Heart left ventricle (tissue), 16 donors: ENCODE data around the gene TGM2. TPM values are rescaled to one million over a fixed set of nuclear protein-coding genes. Genes with fewer than 3 reads are reported as not detected.
A peak's percentile ranks its signal among the peaks of the same experiment; 100 is the strongest.

Experiments
- ATAC-seq, 4 donors: fragments of 200-7000 bp; cut with Tn5 transposase; one replicate each; pipeline ENCODE4 v1.9.1; 2020 to 2022; ENCODE audit warnings: moderate library complexity in 4 of 4, mild to moderate bottlenecking in 3 of 4, moderate number of reproducible peaks in 1 of 4
- DNase-seq, 5 donors: peaks; one replicate each; pipeline ENCODE4 v3.0.0-alpha.2; 2020
- H3K27ac ChIP-seq, 12 donors: fragments of 200-600 bp; sonication (generic) in 4 of 12; one replicate each; pipeline versions ENCODE4 v1.5.0 to v1.8.0; 2016 to 2022; ENCODE audit warnings: mild to moderate bottlenecking in 2 of 12
- H3K27me3 ChIP-seq, 9 donors: fragments of 200-600 bp; sonication (generic) in 2 of 9; one replicate each; pipeline versions ENCODE4 v1.5.1 to v1.8.0; 2016 to 2022; ENCODE audit warnings: mild to moderate bottlenecking in 3 of 9
- H3K36me3 ChIP-seq, 9 donors: fragments of 200-600 bp; sonication (generic) in 2 of 9; one replicate each; pipeline versions ENCODE4 v1.5.0 to v1.8.0; 2018 to 2022; ENCODE audit warnings: mild to moderate bottlenecking in 2 of 9
- H3K4me1 ChIP-seq, 12 donors: fragments of 200-600 bp; sonication (generic) in 4 of 12; one replicate each; pipeline versions ENCODE4 v1.5.0 to v1.8.0; 2016 to 2022; ENCODE audit warnings: mild to moderate bottlenecking in 3 of 12
- H3K4me3 ChIP-seq, 12 donors: fragments of 200-600 bp; sonication (generic) in 4 of 12; one replicate each; pipeline versions ENCODE4 v1.5.0 to v1.8.0; 2017 to 2022; ENCODE audit warnings: mild to moderate bottlenecking in 9 of 12, moderate library complexity in 4 of 12
- H3K9me3 ChIP-seq, 12 donors: fragments of 200-600 bp; sonication (generic) in 4 of 12; one replicate each; pipeline versions ENCODE4 v1.5.0 to v1.8.0; 2016 to 2022; ENCODE audit warnings: mild to moderate bottlenecking in 1 of 12
- POLR2A ChIP-seq, 2 donors: fragments of 450-650 bp; IDR thresholded peaks; one replicate each; pipeline ENCODE4 v1.6.1; 2017; ENCODE audit warnings: antibody characterized with exemption in 2 of 2, mild to moderate bottlenecking in 2 of 2, moderate library complexity in 2 of 2
- WGBS, 4 donors: extraction: QIAGEN DNeasy Blood & Tissue Kit in 2 of 4; methylation state at CpG; one replicate each; pipeline versions ENCODE4 v1.1.5 to v1.1.7; 2013 to 2018; 5-methylcytosine and 5-hydroxymethylcytosine counted together
- intact Hi-C, 10 donors: fragments of 100-400 bp; cut with DNase I; formaldehyde crosslinking; loops; one replicate each; pipeline versions ENCODE4 v1.11.1 to v1.14.2; 2022
- polyA plus RNA-seq, 2 donors: library from polyadenylated mRNA; stranded (reverse); fragments of 200-250 nt; gene quantifications; one replicate each; pipeline ENCODE4 v1.2.3, GENCODE V29; 2013
- total RNA-seq, 9 donors: library from RNA; depleted of rRNA in 2 of 9; stranded (reverse); fragments of >200 nt in 2 of 9; fragmentation: NEBNext Ultra II Directional in 3 of 9; extraction: Animal tissue kit (Norgen Biotek cat#: 25700) in 3 of 9; gene quantifications; one replicate each; pipeline versions ENCODE4 v1.1.0 to v1.2.4, GENCODE V29; 2016 to 2023
- TF ChIP-seq, protein P1 (sequence below), 12 donors: fragments of 200-600 bp; sonication (generic) in 4 of 12; IDR thresholded peaks; one replicate each; pipeline versions ENCODE4 v1.5.0 to v1.8.0; 2018 to 2022; ENCODE audit warnings: antibody characterized with exemption in 12 of 12, mild to moderate bottlenecking in 5 of 12
- donor health status: ischemic (EF 13 %, LVEDD 7.1; RV severe dilation, severe dysfunction).
- donor health status: healthy with polysubstance abuse.
- donor health status: DM: no; HTN: yes; CAD: no.
- donor health status: DM: no; HTN: no; CAD: no.
- donor health status: ischemic (EF 25% LVEDD 6.9; RV normal size, moderate dysfunction).
- donor health status: ischemic (EF 25% LVEDD 5.7; RV mildly dilated, moderate dysfunction).
- donor health status: healthy.
- donor health status: DM: yes; HTN: yes; CAD: no.
- donor health status: ischemic (EF 35%, LVEDD 5.7; RV mildly dilated, moderate dysfunction).
- donor health status: nonischemic (EF 11% LVEDD 7.7; RV severe dilation, severe dysfunction).
- donor health status: DM: yes; HTN: yes; CAD: no.
- donor health status: PGD.
- donor health status: ischemic (EF 29% LVEDD 5.4; RV normal size, mild dysfunction).
- donor health status: nonischemic (EF 23%, LVEDD 6.1; RV moderate dilation, normal function).

Gene TGM2
- total and polyA plus RNA-seq, 11 donors: 211 to 1,146 (median 567) TPM

GRCh38 chr20:38157635-38158495 lies 7.2 kb downstream of the TGM2 start:
- Histone ChIP-seq H3K4me1 (peaks cover 14 to 96% (median 75%) of the 10 kb centered on the region in 12 donors), H3K4me3 (peak overlapping the region in 2 of 12 donors; percentile 10 to 16), H3K36me3 (peaks cover 0 to 80% (median 39%) of the 10 kb centered on the region in 9 donors), H3K27ac (peak overlapping the region; percentile 83 to 96 (median 91)), H3K9me3 (no peaks in the 10 kb centered on the region), H3K27me3 (no peaks in the 10 kb centered on the region)
- ATAC-seq: peak; percentile 48 to 50 (median 50)
- 33 to 38% (median 36%) methylated on average over 12 to 14 of the region's 14 CpGs for WGBS, 4 donors
- intact Hi-C loops: no loop called here
- DNase-seq: peak in 2 of 5 donors; percentile 29 to 74
- TF ChIP-seq, protein P1, sequence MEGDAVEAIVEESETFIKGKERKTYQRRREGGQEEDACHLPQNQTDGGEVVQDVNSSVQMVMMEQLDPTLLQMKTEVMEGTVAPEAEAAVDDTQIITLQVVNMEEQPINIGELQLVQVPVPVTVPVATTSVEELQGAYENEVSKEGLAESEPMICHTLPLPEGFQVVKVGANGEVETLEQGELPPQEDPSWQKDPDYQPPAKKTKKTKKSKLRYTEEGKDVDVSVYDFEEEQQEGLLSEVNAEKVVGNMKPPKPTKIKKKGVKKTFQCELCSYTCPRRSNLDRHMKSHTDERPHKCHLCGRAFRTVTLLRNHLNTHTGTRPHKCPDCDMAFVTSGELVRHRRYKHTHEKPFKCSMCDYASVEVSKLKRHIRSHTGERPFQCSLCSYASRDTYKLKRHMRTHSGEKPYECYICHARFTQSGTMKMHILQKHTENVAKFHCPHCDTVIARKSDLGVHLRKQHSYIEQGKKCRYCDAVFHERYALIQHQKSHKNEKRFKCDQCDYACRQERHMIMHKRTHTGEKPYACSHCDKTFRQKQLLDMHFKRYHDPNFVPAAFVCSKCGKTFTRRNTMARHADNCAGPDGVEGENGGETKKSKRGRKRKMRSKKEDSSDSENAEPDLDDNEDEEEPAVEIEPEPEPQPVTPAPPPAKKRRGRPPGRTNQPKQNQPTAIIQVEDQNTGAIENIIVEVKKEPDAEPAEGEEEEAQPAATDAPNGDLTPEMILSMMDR (IDR thresholded peaks at IDR 0.05): no peak
- TF ChIP-seq POLR2A (IDR thresholded peaks at IDR 0.05): no peak

DNA sequence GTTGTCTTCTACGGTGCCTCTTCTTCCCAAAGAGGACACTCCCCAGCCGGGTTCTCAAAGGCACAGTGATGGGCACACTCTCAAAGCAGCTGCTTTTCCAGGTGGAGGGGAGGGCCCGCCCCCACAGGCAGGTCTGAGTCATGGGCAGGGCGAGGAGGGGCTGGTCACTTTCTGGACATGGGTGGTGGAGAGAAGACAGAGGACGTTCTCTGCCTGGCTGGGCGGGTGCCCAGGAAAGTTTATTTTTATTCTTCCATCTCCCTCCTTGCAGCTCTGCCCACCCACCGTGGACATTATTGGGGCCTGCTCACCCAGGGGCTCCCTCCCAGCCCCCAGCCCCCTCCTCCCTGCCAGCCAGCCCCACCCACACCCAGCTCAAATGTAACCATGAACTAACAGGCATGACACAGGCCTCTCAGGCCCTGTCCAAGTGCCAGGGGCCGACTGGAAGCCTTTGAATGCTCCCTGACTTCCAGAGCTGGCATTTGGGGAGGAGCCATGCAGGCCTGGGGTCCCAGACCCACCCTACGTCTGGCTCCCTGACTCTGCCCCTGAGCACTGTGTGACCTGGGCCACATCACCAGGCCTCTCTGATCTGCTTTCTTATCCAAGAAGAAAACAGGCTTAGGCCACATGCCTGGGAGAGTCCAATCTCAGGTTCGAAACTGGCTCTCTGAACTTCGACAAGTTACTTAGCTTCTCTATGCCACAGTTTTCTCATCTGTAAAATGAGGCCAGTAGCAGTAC lies 8.0 kb downstream of the TGM2 start:
- intact Hi-C loops: no loop called here
- H3K4me1 ChIP-seq: peaks cover 14 to 96% (median 76%) of the 10 kb centered on the region in 12 donors
- WGBS, 4 donors: 33 to 45% (median 42%) methylated on average over 9 to 11 of the region's 11 CpGs
- peaks cover 0 to 81% (median 39%) of the 10 kb centered on the region in 9 donors for H3K36me3 ChIP-seq
- H3K4me3 ChIP-seq: no peak overlapping the region
- H3K27me3 ChIP-seq: no peaks in the 10 kb centered on the region
- peak overlapping the region; percentile 83 to 96 (median 91) for H3K27ac ChIP-seq
- DNase-seq (peak in 4 of 5 donors; percentile 80 to 90 (median 82)), ATAC-seq (peak; percentile 65 to 72 (median 66))
- no peak for TF ChIP-seq POLR2A (IDR thresholded peaks at IDR 0.05)
- TF ChIP-seq, protein P1 (IDR thresholded peaks at IDR 0.05): no peak
- H3K9me3 ChIP-seq: no peaks in the 10 kb centered on the region

- ATAC-seq: no peak
- intact Hi-C loops: no loop called here
- Histone ChIP-seq H3K4me3 (no peak overlapping the region), H3K36me3 (peaks cover 0 to 78% (median 45%) of the 10 kb centered on the region in 9 donors), H3K27ac (peak overlapping the region; percentile 83 to 96 (median 91)), H3K4me1 (peaks cover 14 to 96% (median 76%) of the 10 kb centered on the region in 12 donors), H3K9me3 (no peaks in the 10 kb centered on the region), H3K27me3 (no peaks in the 10 kb centered on the region)
- no peak for TF ChIP-seq POLR2A (IDR thresholded peaks at IDR 0.05)
- TF ChIP-seq, protein P1 (IDR thresholded peaks at IDR 0.05): no peak
- WGBS, 4 donors: 52 to 74% (median 69%) methylated on average over 6 of the region's 6 CpGs
- no peak for DNase-seq
Measured at GRCh38 chr20:38156280-38156679, 8.8 kb downstream of the TGM2 start.

DNA sequence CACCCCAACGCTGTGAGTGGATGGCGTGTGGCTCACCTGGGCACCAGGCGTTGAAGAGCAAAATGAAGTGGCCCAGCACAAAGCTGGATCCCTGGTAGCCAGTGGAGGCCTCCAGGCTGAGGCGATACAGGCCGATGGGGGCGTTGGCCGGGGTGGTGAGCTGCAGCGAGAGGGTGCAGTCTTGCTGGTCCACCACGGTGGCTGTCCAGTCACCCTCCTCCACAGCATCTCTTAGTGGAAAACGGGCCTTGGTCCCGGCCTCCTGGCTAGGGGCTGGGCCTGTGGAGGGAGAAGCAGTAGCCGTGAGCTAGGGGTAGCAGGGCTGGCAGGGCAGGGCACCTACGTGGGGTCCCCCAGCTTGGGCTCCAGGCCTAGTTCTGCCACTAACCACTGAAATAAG lies 9.3 kb downstream of the TGM2 start:
- H3K27ac ChIP-seq: peak overlapping the region; percentile 83 to 96 (median 91)
- no peaks in the 10 kb centered on the region for H3K27me3 ChIP-seq
- intact Hi-C loops: no loop called here
- DNase-seq: peak in 1 of 5 donors; percentile 21
- H3K4me1 ChIP-seq: peaks cover 14 to 97% (median 78%) of the 10 kb centered on the region in 12 donors
- TF ChIP-seq POLR2A (IDR thresholded peaks at IDR 0.05): no peak
- TF ChIP-seq, protein P1 (IDR thresholded peaks at IDR 0.05): no peak
- no peaks in the 10 kb centered on the region for H3K9me3 ChIP-seq
- peaks cover 0 to 78% (median 48%) of the 10 kb centered on the region in 9 donors for H3K36me3 ChIP-seq
- no peak overlapping the region for H3K4me3 ChIP-seq
- ATAC-seq: no peak
- 82 to 87% (median 85%) methylated on average over 11 to 13 of the region's 13 CpGs for WGBS, 4 donors
